Stimulated activated CD8-positive, alpha-beta memory T cell treated with anti-CD3 and anti-CD28 coated beads, Interleukin-4, amount 100 ng/mL, for 48 hours (primary cell): Measurements from ENCODE around the gene TCEANC2.

Source experiments
- DNase-seq: peaks from one replicate; pipeline ENCODE4 v3.0.0-alpha.2; 2020

TCEANC2 gene

GRCh38 chr1:54138994-54139393 lies 85.6 kb downstream of the TCEANC2 start:
- no peak for DNase-seq

GRCh38 chr1:54139711-54140110 lies 86.3 kb downstream of the TCEANC2 start:
- no peak for DNase-seq

- no peak for DNase-seq
Observed at GRCh38 chr1:54142146-54142900, 88.9 kb downstream of the TCEANC2 start.

GRCh38 chr1:54144366-54144765 lies 91.0 kb downstream of the TCEANC2 start:
- no peak for DNase-seq

GRCh38 chr1:54149734-54150133 lies 96.3 kb downstream of the TCEANC2 start:
- DNase-seq, result no peak

GRCh38 chr1:54151013-54151412 lies 97.6 kb downstream of the TCEANC2 start:
- no peak for DNase-seq

GRCh38 chr1:54152696-54153095 lies 99.3 kb downstream of the TCEANC2 start, which contains the start of gene CDCP2:
CDCP2 (minus strand) TSS chr1:54153000; CDS start chr1:54152922, 78 bp downstream.
- no peak for DNase-seq

- DNase-seq, result no peak
Observed at GRCh38 chr1:54153535-54154439, 100.4 kb downstream of the TCEANC2 start.
